HG03558 (cell line): ENCODE data around the gene KRT35.

Experiments
- ATAC-seq: cut with Tn5 transposase; IDR thresholded peaks from one replicate; pipeline ENCODE4 v1.9.1; 2021; ENCODE audit warnings: moderate number of reproducible peaks; ENCODE audit not compliant: unreplicated experiment; ENCODE audit errors: extremely low read depth

The KRT35 gene

GRCh38 chr17:41512546-41513167 lies 31.7 kb upstream of the KRT35 start:
- ATAC-seq = no peak

DNA sequence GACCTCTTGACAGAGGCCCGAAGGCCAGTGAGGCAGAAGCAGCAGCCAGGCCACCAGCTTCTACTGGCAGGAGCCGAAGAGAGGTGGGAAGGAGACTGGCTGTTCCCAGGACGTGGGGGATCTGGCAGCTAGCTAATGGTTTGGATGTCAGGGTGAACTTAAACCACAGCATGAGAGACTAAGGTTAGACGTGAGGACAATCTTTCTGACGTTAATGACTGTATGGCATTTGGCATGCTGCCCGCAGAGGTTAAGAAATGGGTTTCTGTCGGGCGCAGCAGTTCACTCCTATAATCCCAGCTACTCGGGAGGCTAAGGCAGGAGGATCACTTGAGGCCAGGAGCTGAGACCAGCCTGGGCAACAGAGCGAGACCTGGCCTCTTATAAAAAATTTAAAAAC lies 30.8 kb upstream of the KRT35 start:
- no peak for ATAC-seq

- ATAC-seq = no peak
Measured at GRCh38 chr17:41511116-41511515, 30.2 kb upstream of the KRT35 start.

GRCh38 chr17:41510251-41511065 lies 29.5 kb upstream of the KRT35 start:
- no peak for ATAC-seq

DNA sequence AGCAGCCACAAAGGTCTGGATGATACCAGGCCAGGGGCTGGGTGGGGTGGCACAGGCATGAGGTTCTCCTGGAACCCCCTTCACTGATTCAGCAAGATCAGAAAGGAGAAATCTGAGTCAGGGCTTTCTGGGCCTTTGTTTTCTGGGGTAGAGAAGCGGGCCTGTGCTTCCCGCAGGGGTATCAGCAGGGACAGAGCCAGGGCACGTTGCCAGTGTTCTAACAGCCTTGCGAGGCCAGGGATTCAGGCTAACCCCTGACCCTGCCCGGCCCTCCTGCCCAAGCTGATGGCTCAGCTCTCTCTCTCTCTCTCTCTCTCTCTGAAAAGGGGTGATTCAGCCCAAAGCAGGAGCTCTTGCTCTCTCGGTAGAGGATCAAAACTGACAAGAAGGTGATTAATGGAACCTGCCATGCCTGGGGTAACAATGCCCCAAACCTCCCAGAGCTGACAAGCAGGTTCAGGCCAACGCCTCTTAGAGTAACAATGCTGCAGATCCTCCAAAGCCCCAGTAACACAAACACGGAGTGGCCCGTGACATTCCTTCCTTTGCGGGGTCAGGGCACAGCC lies 26.4 kb upstream of the KRT35 start:
- no peak for ATAC-seq

DNA sequence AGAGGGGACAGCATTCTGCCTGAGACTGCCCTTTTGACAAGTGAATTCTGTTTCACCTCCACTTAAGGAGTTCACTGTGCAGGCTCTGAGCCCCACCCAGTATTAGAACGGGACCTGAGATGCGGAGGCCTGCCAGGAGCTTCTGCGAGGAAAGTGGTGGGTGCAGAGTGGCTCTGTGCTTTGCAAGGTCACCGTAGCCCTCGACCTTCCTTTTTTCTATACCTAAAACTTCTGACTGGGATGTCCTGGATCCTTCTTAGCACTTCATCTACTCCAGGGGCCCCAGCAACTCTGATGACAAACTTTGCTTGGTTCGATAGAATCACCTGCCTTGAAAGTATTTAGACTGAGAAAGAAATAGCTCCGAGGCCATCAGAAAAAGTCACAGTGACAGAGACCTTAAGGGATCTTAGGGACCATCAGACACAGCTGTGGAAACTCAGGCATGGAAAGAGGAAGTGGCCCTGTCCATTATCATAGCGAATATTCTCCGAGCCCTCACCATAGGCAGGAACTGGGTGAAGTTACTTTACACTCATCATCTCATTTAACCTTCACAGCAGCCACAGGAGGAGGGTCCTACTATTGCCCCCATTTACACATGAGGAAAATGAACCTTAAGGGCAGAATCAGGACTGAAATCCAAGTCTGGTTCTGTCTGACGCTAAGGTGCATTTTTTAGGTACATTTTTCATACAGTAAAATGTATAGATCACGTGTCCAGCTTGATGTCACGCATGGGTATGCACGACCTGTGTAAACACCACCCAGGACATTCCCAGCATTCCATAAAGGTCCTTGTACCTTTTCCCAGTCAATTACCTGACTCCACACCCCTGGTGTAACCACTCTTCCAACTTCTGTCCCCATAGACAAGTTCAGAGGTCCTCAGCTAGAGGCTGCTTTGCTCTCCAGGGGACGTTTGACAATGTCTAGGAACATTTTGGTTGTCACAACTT lies 25.1 kb upstream of the KRT35 start:
- no peak for ATAC-seq

GRCh38 chr17:41505007-41505808 lies 24.3 kb upstream of the KRT35 start, which contains the start of gene KRT13:
KRT13 (minus strand) TSS chr17:41505612; CDS start chr17:41505550, 62 bp downstream.
- no peak for ATAC-seq

GRCh38 chr17:41504246-41504977 lies 23.5 kb upstream of the KRT35 start:
- ATAC-seq = no peak

DNA sequence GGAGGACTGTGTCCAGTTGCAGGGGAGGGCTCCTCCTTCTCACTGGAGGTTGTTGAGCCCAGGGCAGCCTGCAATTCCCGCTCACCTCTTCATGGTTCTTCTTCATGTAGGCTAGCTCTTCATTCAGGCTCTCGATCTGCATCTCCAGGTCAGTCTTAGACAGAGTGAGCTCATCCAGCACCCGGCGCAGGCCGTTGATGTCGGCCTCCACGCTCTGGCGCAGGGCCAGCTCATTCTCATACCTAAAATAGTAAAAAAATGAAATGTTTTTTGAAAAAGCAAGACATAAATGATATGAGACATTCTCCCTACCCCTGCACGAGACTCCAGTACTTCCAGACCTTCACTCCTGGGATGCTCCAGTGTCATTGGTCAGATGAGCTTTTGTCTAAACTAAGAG lies 22.3 kb upstream of the KRT35 start:
- ATAC-seq = no peak

DNA sequence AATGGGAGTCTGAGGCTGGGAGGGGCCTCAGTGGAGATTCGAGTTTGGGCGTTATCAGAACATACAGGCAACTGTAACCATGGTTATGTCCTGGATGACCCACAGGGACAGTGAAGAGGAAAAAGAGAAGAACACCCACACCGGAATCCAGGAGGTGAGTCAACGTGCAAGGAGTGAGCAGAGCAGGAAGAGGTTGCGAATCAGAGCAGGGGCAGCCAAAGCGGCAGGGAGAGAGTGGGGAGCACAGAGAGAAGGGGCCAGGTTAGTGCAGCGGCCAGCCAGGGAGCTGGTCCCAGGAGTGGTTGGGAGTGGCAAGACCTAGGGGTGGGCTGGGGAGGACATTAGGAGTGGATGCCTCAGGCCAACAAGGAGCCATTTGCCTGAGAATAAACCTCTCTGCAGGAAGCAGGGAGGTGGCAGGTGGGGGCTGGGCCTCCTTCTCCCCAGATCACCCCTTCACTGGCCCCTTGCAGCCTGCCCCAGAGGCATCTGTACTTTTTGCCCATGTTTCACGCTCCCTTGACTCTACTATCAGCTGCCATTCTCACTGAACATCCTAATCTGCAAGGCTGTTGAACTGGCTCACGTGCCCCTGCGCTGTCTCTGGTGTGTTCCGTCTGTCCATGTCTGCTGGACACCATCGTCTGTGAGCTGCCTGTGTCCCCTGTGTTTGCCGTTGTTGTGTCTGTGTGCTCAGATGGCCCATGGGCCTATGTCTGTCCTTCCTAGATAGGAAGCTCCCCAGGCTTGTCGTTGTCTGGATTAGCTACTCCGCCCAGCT lies 19.4 kb upstream of the KRT35 start:
- no peak for ATAC-seq

DNA sequence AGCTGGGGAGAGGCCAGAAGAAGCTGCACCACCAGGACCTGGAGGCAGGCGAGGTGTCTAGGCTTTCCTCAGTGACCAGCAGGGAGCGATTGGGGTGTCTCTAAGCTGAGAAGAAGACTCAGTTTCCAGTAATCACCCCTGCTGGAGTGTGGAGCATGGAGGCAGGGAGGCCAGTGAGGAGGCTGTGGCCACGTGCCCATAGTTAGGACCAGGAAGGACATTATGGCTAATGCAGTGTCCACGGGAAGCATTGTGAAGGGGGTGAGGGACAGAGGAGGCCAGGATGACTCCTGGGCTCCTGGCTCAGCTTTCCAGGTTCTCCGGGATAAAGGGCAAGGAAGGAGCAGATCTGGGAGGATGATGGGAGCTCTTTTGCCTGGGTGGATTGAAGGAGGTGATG lies 18.8 kb upstream of the KRT35 start:
- ATAC-seq = no peak

DNA sequence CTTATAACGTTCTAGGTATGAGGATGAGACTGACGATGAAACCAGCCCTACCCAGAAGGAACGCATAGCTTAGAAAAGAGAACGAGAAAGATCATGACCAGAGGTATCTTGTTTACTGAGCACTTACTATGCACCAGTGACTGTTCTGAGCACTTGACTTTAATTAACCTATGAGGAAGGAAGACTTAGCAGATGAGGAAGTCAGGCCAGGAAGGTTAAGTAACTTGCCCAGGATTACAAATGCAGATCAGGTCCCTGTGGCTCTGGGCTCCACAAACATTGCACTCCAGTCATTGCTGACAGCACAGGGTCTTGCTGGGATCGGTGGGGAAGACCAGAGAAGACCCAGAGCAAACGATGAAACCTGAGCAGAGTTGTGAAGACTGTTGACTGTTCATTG lies 17.3 kb upstream of the KRT35 start:
- no peak for ATAC-seq

- ATAC-seq = no peak
Measured at GRCh38 chr17:41496803-41497484, 16.0 kb upstream of the KRT35 start.

GRCh38 chr17:41494524-41494923 lies 13.6 kb upstream of the KRT35 start:
- no peak for ATAC-seq

- no peak for ATAC-seq
Measured at GRCh38 chr17:41492771-41493170, 11.8 kb upstream of the KRT35 start.

GRCh38 chr17:41492351-41492750 lies 11.4 kb upstream of the KRT35 start:
- ATAC-seq = no peak

- ATAC-seq = no peak
Measured at GRCh38 chr17:41491476-41491875, 10.5 kb upstream of the KRT35 start.
